Fibroblast of skin of left quadriceps (primary cell): Measurements from ENCODE around the gene ZNF747.

Experiments
- DNase-seq, 2 experiments: peaks; one replicate each; pipeline ENCODE4 v3.0.0-alpha.2; 2013; ENCODE audit warnings: low read depth in 2 of 2

ZNF747 gene

GRCh38 chr16:30534368-30535105 lies at the start of gene ZNF747:
Gene ZNF747, minus strand, starts transcription at chr16:30534858. Its CDS starts 179 bp downstream, at chr16:30534679.
- peak; percentile 60 to 65 for DNase-seq

DNA sequence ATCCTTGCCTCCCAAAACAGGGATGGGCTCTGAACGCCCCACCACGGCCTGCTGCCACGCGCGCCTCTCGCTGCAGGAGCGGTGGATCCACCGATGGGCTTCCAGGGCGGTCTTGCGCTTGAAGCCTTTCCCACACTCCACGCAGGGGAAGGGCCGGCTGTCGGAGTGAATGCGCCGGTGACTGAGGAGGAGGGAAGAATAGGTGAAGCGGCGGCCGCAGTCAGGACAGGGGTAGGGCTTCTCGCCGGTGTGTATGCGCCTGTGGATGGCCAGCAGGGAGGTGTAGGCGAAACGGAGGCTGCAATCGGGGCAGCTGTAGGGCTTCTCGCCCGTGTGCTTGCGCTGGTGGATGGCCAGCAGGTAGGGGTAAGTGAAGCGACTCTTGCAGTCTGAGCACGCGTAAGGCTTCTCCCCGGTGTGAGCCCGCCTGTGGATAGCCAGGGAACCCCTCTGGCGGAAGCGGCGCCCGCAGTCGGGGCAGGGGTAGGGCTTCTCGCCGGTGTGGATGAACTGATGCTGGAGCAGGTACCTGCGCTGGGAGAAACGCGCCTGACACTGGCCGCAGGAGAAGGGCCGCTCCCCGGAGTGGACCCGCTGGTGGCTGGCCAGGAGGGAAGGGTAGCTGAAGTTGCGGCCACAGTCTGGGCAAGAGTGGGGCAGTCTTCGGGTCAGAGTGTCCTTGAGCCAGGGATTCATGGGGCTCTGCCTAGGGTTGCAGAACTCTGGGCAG lies 48.1 kb upstream of the ZNF747 start:
- no peak for DNase-seq

DNA sequence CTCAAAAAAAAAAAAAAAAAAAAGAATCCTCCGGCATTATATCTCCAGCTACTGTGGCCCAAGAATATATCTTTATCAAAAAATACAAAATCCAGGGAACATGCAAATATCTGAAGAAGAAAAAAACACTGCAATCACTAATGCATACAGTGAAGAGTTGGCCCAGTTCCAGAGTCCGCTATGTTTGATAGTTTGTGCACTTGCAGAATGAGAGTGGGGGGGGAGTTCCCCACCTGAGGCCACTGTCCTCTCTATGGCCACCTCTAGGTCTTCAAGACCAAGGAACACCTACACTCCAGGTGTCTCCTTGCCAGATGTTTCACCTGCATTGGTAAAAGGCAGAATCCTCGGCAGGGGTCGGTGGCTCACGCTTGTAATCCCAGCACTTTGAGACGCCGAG lies 46.8 kb upstream of the ZNF747 start:
- DNase-seq = no peak

GRCh38 chr16:30574678-30575077 lies 40.0 kb upstream of the ZNF747 start:
- no peak for DNase-seq

DNA sequence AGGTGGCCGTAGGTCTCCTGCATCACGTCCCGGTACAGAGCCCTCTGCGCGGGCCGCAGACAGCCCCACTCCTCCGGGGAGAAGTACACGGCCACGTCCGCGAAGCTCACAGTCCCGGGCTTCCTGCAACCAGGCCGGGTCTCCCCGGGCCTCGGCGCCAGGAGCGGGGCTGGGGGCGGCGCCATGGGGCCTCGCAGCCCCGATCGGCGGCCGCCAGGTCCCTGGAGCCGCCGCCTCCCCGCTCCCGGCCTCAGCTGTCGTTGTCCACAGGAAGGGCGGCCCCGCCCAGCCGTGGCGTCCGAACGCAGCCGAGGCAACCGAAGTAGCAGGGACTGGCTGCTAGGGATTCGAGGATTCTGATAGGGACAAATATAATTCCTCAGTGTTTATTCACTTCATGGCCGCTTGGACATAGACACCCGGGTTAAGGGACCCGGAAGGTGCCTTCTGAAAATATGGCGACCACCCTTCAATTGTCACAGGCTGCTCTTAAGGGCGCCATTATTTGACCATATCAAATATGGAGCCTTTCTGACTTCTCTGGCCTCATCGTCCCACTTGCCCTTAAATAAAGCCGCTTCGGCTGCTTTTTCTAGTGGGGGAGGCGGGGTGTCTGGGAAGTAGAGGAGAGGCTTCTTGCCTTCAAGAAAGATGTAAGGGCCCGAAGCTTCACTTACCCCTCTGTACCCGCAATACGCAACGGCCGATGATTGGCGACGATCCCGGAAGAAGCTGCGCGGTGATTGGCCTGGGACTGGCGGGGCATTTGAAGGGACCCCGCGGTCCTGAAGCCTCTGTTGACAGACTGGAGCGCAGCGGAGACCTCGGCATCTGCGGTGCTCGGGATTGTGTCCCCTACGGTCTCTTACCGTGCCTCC lies 37.0 kb upstream of the ZNF747 start, which contains the start of gene ZNF688:
Gene ZNF688, minus strand, starts transcription at position 270 of the 878 bp plus-strand sequence. Its CDS starts 85 bp downstream, at position 185.
- DNase-seq = peak; percentile 95 to 96

DNA sequence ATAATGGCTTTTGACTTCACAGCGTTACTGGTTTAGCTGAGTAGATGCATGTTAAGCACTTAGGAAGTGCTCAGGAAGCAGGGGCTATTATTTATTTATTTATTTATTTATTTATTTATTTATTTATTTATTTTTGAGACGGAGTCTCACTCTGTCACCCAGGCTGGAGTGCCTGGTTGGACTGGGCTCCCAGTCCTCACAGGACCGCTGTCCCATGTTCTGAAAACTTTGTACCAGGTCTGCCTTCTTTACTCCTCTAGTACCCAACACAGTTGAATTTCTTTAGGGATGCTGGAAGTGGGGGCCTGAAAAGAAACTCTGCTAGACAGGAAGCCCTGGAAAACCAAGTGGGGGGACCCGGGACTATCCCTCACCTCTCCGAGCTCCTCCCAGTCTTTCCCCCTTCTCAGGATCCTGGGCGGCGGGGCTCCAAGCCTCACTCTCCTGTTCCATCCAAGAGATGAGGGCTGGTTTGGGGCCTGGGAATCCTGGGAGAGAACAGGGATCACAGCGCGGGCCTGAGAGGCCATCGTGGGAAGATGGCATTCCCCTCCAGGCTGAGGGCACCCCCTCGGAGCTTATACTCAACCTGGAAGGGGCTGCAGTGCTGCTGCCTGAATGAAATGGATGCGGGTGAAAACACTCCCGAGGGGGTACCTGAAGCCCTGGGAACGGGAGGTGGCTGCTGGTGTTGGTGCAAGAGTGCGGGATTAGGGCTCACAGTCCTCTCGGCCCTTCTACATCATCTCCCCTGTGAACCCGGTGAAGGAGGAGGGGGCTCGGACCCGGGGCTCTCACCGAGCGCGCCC lies 36.2 kb upstream of the ZNF747 start:
- peak in 1 of 2 experiments; percentile 4 for DNase-seq

- no peak for DNase-seq
Measured at GRCh38 chr16:30569746-30570635, 35.3 kb upstream of the ZNF747 start.

DNA sequence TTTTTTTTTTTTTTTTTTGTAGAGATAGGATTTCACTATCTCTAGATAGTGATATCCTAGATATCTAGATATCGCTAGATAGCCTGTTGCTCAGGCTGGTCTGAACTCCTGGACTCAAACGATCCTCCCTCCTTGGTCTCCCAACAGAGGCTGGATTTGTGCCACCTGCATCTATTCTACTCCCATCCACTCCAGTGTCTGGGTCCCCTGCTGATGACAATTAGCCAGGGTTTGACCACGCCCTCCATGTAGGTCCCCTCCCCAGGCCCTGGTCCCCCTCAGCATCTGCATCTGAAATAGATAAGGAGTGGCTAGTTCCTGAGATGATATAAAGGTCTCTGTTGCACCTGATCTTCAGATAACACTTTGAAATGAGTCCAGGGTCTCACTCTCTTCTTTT lies 34.6 kb upstream of the ZNF747 start:
- DNase-seq = no peak

DNA sequence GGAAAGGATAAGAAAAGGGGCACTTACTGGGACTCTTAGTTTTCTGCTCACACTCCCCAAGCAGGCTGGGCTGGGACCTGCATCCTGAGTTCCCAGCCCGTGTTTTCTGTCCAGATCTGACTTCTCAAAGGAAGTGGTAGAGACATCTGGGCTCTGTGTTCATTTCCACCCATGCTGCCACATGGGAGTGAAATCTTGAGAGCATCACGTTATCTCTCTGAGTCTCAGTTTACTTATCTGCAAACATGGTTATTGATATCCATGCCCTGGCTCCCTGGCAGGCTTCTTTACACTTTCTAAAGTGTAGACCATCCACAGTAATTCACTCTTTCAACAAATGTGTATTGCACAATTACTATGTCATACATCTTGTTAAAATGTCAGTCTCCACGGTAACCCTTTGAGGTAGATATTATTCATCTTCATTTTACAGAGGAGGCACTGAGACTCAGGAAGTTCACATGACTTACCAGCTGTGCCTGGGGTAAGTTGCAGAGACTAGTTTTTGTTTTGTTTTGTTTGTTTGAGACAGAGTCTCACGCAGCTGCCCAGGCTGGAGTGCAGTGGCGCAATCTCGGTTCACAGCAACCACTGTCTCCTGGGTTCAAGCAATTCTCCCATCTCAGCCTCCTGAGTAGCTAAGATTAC lies 33.5 kb upstream of the ZNF747 start:
- DNase-seq = peak; percentile 37 to 45

GRCh38 chr16:30567160-30567990 lies 32.7 kb upstream of the ZNF747 start:
- no peak for DNase-seq

DNA sequence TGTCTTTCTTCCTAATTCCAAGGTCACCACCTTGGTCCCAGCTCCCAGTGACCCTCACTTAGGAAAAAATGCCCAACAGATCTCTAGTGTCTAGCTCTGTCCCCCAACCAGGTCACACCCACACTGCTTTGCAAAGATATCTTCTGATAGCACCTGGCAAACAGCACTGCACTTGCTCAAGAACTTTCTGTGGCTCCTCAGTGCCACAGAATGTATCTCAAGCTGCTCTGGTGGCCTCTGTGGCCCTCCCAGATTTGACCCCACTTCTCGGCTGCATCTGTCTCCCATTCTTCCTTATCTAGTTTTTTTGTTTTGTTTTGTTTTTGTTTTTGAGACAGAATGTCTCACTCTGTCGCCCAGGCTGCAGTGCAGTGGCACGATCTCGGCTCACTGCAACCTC lies 31.9 kb upstream of the ZNF747 start:
- no peak for DNase-seq

DNA sequence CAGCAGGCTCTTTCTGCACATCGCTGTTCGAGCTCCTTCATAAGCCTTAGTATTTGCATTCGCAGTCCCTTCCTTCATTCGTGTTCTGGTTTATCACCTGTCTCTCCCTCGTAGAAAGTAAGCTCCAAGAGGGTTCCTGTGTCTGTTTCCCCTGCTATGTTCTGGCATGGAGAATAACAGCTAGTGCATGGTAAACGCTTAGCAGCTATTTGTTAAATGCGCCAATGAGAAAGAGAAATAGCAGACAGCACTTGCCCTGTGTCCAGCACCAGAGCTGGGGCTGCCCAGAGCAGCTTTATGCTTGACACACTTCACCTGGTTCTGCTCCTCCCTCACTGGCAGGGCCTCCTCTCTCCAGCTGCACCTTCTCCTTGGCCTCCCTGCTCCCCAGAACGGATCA lies 31.3 kb upstream of the ZNF747 start:
- DNase-seq = no peak

DNA sequence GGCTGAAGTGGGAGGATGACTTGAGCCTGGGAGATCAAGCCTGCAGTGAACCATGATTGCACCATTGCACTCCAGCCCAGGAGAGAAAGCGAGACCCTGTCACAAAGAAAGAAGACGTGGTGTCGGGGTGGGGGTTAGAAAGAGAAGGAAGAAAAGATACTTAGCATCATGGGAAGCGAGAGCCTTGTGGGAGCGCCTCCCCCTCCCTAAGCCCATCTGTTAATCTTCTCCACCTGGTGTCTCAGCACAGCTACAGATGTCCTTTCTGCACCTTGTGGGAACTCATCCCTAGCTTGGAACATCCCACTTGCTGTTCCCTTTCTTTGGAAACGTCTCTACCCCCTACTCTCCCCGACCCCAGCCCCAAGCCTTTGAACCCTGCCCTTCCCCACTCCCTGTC lies 30.9 kb upstream of the ZNF747 start:
- no peak for DNase-seq

DNA sequence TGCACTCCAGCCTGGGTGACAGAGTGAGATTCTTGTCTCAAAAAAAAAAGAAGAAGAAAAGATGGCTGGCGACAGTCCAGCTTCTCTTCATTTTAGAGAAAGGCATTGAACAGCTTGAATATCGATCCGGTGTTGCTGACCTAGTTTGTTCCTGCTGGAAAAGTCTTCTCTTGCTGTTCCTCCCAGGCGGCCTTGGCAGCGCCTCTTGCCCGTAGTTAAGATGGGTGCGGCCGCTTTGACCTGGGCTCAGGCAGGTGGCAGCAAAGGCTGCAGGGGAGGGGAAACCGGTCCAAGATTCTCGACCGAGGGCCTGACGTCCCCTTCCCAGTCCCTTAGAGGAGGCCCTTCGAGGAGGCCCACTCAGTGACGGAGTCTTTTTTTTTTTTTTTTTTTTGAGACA lies 27.4 kb upstream of the ZNF747 start:
- no peak for DNase-seq

DNA sequence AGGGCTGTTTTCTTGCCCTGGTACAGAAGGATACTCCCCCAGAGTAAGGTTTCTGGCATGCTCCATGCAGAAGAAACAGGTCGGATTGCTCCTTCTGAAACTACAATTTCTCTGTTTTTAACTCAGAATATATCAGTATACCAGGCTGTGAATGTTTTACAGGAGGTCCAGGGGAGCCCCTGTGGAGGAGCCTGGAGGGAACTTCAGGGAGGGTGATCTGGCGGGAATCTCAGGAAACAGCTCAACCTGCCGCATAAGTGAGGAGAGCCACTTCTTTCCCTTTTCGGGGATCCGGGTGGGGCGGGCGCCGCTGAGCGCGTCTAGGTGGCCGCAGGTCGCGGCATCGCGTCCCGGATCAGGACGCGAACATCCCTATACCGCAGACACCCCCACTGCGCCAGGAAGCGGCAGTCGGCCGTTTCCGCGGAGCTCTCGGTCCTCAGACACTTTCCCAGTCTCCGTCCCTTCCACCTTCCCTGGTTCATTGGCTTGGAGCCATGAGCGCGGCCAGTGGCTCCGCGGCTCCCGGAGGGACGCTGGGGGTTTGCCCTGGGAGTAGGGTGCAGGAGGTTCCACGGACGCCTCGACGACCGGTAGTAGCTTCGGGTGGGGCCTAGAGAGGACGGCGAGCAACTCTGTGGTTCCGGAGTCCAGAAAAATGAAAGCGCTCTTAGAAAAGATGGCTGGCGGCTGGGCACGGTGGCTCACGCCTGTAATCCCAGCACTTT lies 26.6 kb upstream of the ZNF747 start:
- DNase-seq = no peak

GRCh38 chr16:30559690-30560089 lies 25.0 kb upstream of the ZNF747 start:
- DNase-seq = no peak

GRCh38 chr16:30558789-30559377 lies 24.2 kb upstream of the ZNF747 start:
- no peak for DNase-seq
